Fibroblast of skin of right quadriceps (primary cell): Measurements from ENCODE around the gene TMEM120B.
"Not testable (repeated sequence)": the region's sequence is repeated elsewhere in the genome, so short reads cannot be mapped to it uniquely, and the experiment has no call there.

Experiments used
- DNase-seq: peaks from one replicate; pipeline ENCODE4 v3.0.0-alpha.2; 2013

TMEM120B gene

GRCh38 chr12:121709478-121709961, 3.0 kb upstream of the TMEM120B start:
- peak; percentile 78 for DNase-seq

GRCh38 chr12:121711361-121712189, 977 bp upstream of the TMEM120B start:
- no peak for DNase-seq

DNA sequence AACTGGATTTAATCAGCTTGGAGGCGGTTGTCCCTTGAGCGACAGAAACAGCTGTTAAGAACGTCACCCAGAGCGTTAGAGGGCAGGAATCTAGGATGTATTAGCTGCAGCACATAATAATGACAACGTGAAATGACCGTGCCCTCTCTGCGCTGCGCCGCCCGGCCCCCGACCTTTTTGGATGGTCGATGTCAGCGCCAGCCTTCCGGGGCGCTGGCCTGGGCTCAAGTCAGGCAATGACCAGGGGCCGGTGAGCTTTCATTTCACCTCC, 427 bp upstream of the TMEM120B start:
- no peak for DNase-seq

DNA sequence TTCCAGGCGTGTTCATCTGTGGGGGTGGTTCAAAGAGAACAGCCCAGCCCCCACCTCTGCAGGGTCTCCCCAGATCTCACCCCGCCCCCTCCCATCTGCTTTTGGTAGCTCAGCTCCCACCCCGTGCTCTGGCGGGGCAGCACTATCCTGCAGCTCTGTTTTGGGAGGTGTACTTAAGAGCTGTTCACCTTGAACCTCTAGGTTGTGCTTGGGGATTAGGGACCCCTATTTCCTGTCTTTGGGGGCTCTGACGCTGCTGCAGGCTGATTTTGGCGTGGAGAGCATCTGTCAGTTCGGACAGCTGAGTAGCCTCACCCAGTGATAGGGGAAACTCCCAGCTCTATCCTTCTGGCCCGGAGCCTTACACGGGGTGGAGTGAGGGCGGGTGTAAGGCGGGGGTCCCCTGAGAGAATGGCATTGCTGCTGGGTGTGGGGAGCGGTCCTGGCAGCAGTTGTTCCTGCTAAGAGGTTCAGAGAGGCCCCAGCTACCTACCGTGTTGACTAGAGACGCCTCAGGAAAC, 765 bp downstream of the TMEM120B start:
- DNase-seq = no peak

GRCh38 chr12:121713793-121714192, 1.2 kb downstream of the TMEM120B start:
- no peak for DNase-seq

GRCh38 chr12:121715055-121715454, 2.5 kb downstream of the TMEM120B start:
- not testable (repeated sequence) for DNase-seq

DNA sequence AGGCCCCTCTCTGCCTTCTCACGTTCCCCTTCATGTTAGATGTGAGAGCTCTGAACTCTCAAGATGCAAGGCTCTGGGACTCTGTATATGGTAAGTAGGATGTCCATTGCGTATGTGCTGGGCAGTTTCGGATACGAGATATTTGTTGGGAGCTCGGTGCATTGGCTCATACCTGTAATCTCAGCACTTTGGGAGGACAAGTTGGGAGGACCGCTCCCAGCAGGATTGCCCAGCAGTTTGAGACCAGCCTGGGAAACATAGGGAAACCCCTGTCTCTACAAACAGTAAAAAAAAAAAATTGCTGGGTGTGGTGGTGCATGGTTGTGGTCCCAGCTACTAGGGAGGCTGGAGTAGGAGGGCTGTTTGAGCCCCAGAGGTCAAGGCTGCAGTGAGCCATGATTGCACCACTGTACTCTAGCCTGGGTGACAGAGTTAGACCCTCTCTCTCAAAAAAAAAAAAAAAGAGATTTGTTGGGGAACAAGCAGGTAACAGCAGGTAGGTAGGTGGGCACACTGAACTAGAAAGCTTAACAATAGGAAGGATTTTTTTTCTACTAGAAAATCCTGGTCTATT, 3.4 kb downstream of the TMEM120B start:
- no peak for DNase-seq

DNA sequence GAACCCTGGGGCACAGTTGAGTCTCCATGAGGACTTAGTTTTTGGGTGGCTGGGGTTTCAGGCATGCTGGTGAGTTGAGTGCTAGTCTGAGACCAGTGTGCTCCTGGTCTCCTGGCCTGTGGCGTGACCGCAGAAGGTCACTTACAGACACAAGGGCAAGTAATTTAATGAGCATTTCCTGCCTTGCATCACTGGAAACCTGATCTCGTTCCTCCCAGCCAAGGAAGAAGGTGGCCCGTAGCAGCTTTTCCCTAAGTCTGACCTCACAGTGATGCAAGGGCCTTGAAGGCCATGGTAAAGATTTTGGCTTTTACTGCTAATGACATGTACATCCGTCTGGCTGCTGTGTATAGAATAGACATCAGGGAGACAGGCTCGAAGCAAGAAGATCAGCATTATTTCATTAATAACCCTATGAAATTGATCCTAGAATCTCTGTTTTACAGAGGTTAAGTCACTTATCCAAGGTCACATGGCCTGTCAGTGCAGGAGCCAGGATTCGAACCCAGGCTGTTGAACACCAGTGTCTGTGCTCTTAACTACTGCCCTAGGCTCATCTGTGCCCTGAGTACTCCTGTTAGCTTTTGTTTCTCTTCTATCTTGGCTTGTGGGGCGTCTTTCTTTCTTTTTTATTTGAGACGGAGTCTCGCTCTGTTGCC, 4.6 kb downstream of the TMEM120B start:
- DNase-seq = peak; percentile 82

- DNase-seq = no peak
Measured at GRCh38 chr12:121718653-121719239, 6.2 kb downstream of the TMEM120B start.

GRCh38 chr12:121719926-121720414, 7.4 kb downstream of the TMEM120B start:
- peak; percentile 93 for DNase-seq

GRCh38 chr12:121720762-121721161, 8.2 kb downstream of the TMEM120B start:
- DNase-seq = no peak

- DNase-seq = no peak
Measured at GRCh38 chr12:121722511-121722910, 10.0 kb downstream of the TMEM120B start.

DNA sequence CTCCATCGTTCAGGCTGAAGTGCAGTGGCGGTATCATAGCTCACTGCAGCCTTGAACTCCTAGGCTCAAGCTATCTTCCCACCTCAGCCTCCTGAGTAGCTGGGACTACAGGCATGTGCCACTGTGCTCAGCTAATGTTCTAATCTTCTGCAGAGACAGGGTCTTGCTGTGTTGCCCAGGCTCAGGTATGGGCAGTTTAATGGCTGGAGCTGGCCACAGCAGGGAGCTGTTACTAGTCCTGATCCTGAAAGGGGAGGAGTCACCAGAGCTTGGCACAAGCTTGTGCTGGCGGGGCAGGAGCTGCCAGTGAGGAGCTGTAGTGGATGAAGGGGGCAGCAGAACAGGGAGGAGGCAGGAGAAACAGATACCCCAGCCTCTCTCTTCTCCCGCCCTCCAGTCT, 10.6 kb downstream of the TMEM120B start:
- DNase-seq = no peak

- DNase-seq = no peak
Measured at GRCh38 chr12:121724925-121725324, 12.4 kb downstream of the TMEM120B start.

GRCh38 chr12:121725423-121725822, 12.9 kb downstream of the TMEM120B start:
- no peak for DNase-seq

- no peak for DNase-seq
Measured at GRCh38 chr12:121729021-121729420, 16.5 kb downstream of the TMEM120B start.

- no peak for DNase-seq
Measured at GRCh38 chr12:121731473-121731872, 18.9 kb downstream of the TMEM120B start.

- DNase-seq = no peak
Measured at GRCh38 chr12:121733849-121734248, 21.3 kb downstream of the TMEM120B start.

DNA sequence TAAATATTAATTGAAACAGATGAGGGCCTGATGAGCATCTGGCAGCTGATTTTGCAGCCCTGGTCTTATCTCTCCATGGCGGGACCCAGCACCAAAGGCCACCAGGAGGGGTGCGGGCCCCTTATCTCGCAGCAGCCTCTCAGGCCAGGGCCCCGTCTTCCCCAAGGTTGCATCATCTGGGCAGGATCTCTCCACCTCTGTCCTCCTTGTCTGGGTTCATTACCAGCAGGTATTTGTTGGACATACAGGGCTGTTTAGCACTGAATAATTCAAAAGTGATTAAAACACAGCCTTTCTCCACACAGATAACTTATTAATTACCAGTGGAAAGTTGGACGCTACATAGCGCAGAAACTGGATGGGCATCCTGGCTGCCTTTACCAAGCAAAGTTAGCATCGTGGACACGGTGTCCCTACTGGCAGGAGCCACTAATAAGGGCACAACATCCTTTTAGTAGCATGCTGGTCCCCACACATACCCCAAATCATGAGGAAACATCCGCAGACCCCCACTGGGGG, 25.8 kb downstream of the TMEM120B start:
- no peak for DNase-seq

- no peak for DNase-seq
Measured at GRCh38 chr12:121740847-121741246, 28.3 kb downstream of the TMEM120B start.

DNA sequence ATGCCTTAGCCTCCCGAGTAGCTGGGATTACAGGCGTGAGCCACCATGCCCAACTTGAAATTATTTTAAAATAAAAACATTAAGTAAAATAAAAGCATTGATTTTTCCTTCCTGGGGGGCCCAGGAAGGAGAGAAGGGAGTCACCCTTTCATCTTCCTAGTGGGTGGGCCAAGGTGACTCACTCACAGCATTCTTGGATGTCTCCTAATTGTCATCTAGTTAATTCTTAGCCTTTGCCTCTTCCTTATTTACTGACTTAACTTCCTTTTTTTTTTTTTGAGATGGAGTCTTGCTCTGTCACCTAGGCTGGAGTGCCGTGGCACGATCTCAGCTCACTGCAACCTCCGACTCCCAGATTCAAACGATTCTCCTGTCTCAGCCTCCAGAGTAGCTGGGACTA, 29.2 kb downstream of the TMEM120B start:
- DNase-seq = no peak

DNA sequence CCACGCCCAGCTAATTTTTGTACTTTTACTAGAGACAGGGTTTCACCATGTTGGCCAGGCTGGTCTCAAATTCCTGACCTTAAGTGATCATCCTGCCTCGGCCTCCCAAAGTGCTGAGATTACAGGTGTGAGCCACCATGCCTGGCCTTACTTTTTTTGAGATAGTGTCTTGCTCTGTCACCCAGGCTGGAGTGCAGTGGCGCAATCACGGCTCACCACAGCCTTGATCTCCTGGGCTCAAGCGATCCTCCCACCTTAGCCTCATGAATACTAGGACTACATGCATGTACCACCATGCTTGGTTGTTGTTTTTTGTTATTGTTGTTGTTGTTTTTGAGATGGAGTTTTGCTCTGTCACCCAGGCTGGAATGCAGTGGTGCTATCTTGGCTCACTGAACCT, 33.0 kb downstream of the TMEM120B start:
- DNase-seq = not testable (repeated sequence)

DNA sequence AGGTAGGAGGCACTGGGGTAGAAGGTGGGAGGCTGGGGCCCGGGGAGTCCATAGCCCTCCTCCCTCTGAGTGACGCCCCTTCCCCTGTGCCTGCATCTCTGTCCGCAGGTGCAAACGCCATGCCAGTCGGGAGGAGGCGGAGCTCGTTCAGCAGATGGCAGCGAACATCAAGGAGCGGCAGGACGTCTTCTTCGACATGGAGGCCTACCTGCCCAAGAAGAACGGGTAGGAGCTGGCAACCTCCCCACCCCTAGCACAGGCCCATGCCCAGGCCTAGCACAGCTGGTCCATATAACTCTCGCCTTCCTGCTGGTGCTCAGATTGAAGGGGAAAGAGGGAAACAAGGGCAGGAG, 35.6 kb downstream of the TMEM120B start:
- no peak for DNase-seq
